Pancreas (tissue), 10 donors: ENCODE data around the gene ERBB4. TPM values are rescaled to one million over a fixed set of nuclear protein-coding genes. Genes with fewer than 3 reads are reported as not detected.

Source experiments
- ATAC-seq, 4 donors: fragments of 200-7000 bp; cut with Tn5 transposase; one replicate each; pipeline versions ENCODE4 v1.8.0 to v1.9.1; 2020; ENCODE audit warnings: mild to moderate bottlenecking in 4 of 4, moderate library complexity in 4 of 4
- DNase-seq, 6 donors: peaks; one replicate each; pipeline ENCODE4 v3.0.0-alpha.2; 2020
- FAIRE-seq: peaks from 2 replicates; lab custom pipeline; 2012; peaks lifted over from hg19 to GRCh38; lab: Jason Lieb, UNC
- H3K27ac ChIP-seq, 4 donors: fragments of 200-600 bp; sonication (generic); 1 replicate in 3 of 4; 2 replicates in 1 of 4; pipeline versions ENCODE4 v1.5.0 to v1.8.0; 2020
- H3K27me3 ChIP-seq, 4 donors: fragments of 200-600 bp; one replicate each; pipeline ENCODE4 v1.8.0; 2021
- H3K36me3 ChIP-seq, 3 donors: fragments of 200-600 bp; sonication (generic) in 1 of 3; one replicate each; pipeline versions ENCODE4 v1.5.0 to v1.8.0; 2020 to 2021
- H3K4me1 ChIP-seq, 3 donors: fragments of 200-600 bp; one replicate each; pipeline ENCODE4 v1.8.0; 2021
- H3K4me3 ChIP-seq, 4 donors: fragments of 200-600 bp; sonication (generic) in 2 of 4; one replicate each; pipeline versions ENCODE4 v1.5.0 to v1.8.0; 2020 to 2021
- H3K9me3 ChIP-seq, 4 donors: fragments of 200-600 bp; one replicate each; pipeline ENCODE4 v1.8.0; 2021
- WGBS, 2 donors: extraction: QIAGEN DNeasy Blood & Tissue Kit; methylation state at CpG; one replicate each; pipeline ENCODE4 v1.1.7; 2013; 5-methylcytosine and 5-hydroxymethylcytosine counted together
- intact Hi-C, 3 donors: fragments of 100-400 bp; cut with DNase I; formaldehyde crosslinking; loops; one replicate each; pipeline versions ENCODE4 v1.11.1 to v1.14.2; 2022
- polyA plus RNA-seq, 2 donors: library from polyadenylated mRNA; stranded (reverse); fragments of 200-250 nt; gene quantifications; one replicate each; pipeline ENCODE4 v1.2.3, GENCODE V29; 2013
- total RNA-seq, 6 donors: library from RNA; stranded (reverse); fragmentation: NEBNext Ultra II Directional in 4 of 6; extraction: Animal tissue kit (Norgen Biotek cat#: 25700) in 4 of 6; gene quantifications; one replicate each; pipeline versions ENCODE4 v1.2.1 to v1.2.4, GENCODE V29; 2021 to 2023
- TF ChIP-seq, protein P1 (sequence below), 4 donors: fragments of 200-600 bp; sonication (generic) in 3 of 4; IDR thresholded peaks; one replicate each; pipeline versions ENCODE4 v1.5.0 to v1.8.0; 2021; ENCODE audit warnings: antibody characterized with exemption in 4 of 4
- donor health status: healthy with polysubstance abuse.
- donor health status: DM: no; HTN: no; CAD: no; lungs with moderate emphysema.
- donor health status: DM: no; HTN: no; CAD: no.
- donor health status: control.
- donor health status: control.
- donor health status: Bipolar disorder and iron deficiency.
- donor health status: DM: yes; HTN: yes; CAD: no.
- donor health status: DM: no; HTN: no; CAD: no.
- donor health status: DM: no; HTN: no; CAD: no.
- donor health status: DM: yes; HTN: yes; CAD: no.

The ERBB4 gene
- total and polyA plus RNA-seq, 8 donors = 0.30 to 5.0 (median 3.3) TPM

DNA sequence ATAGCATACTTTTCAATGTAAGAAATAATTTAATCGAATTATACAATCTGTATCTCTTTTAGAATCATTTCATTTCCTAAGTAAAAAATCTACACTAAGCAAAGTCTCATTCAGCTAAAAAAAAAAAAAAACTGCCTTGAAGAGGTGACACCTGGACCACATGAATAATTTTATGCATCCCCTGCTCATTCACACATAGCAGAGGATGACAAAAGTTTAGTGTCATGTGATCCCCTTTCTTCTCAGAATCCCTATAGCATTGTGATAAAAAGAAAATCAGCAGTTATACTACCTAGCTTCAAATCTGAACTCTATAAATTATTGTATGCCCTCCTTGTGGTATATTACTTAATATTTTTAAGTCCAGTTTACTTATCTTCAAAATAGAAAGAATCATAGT is 603.8 kb downstream of the ERBB4 start:
- FAIRE-seq (no peak), DNase-seq (no peak), ATAC-seq (no peak)
- intact Hi-C loops = no loop called here
- no peaks in the 10 kb centered on the region for H3K27me3 ChIP-seq
- TF ChIP-seq, protein P1, sequence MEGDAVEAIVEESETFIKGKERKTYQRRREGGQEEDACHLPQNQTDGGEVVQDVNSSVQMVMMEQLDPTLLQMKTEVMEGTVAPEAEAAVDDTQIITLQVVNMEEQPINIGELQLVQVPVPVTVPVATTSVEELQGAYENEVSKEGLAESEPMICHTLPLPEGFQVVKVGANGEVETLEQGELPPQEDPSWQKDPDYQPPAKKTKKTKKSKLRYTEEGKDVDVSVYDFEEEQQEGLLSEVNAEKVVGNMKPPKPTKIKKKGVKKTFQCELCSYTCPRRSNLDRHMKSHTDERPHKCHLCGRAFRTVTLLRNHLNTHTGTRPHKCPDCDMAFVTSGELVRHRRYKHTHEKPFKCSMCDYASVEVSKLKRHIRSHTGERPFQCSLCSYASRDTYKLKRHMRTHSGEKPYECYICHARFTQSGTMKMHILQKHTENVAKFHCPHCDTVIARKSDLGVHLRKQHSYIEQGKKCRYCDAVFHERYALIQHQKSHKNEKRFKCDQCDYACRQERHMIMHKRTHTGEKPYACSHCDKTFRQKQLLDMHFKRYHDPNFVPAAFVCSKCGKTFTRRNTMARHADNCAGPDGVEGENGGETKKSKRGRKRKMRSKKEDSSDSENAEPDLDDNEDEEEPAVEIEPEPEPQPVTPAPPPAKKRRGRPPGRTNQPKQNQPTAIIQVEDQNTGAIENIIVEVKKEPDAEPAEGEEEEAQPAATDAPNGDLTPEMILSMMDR (IDR thresholded peaks at IDR 0.05) = no peak
- H3K27ac ChIP-seq = no peak overlapping the region
- 64 to 80% methylated on average over 1 of the region's 1 CpG for WGBS, 2 donors
- H3K36me3 ChIP-seq = no peaks in the 10 kb centered on the region
- no peak overlapping the region for H3K4me3 ChIP-seq
- no peaks in the 10 kb centered on the region for H3K4me1 ChIP-seq
- H3K9me3 ChIP-seq = no peaks in the 10 kb centered on the region

DNA sequence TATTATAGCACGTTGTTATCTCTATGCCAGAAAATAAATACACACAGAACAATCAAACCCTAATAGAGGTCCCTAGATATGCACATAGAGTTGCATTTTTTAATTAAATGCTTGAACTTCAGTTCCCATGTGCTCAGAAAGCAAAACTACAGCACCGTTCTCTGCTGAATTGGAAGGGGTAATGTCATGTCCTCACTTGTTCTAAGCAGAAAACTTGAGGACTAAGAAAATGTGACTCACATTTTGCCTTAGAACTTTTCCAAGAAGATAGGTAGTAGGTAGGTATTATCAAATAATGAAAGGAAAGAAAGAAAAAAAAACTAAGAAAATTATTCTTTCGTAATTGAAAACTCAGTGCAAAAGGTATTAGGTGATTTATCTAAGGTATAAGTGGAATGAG is 607.3 kb downstream of the ERBB4 start:
- intact Hi-C loops = no loop called here
- Histone ChIP-seq H3K27ac (no peak overlapping the region), H3K4me3 (no peak overlapping the region), H3K27me3 (no peaks in the 10 kb centered on the region), H3K4me1 (no peaks in the 10 kb centered on the region), H3K36me3 (no peaks in the 10 kb centered on the region), H3K9me3 (no peaks in the 10 kb centered on the region)
- FAIRE-seq (no peak), DNase-seq (no peak), ATAC-seq (no peak)
- TF ChIP-seq, protein P1 (IDR thresholded peaks at IDR 0.05) = no peak
- WGBS, 2 donors = 34 to 36% methylated on average over 3 of the region's 3 CpGs

DNA sequence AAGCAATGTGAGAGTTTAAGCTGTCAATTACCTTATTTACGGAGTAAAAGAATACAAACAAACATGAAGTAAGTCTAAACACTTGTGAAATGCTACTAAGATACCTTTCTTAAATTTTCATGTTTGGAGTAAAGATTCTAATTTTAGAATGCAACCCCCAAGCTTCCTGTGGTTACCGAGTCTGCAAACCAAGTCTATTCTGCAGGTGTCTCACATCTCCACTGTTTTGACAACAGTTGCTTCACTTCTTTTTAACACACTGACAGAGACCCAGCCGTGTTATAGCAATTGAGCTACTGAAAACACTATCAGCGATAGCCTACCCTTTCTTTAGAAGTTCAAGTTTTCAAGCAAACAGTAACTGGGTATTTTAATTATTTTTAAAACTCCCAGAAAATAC is 608.3 kb downstream of the ERBB4 start:
- Histone ChIP-seq H3K27ac (no peak overlapping the region), H3K36me3 (no peaks in the 10 kb centered on the region), H3K4me3 (no peak overlapping the region), H3K27me3 (no peaks in the 10 kb centered on the region), H3K4me1 (no peaks in the 10 kb centered on the region), H3K9me3 (no peaks in the 10 kb centered on the region)
- WGBS, 2 donors = 51 to 63% methylated on average over 4 of the region's 4 CpGs
- FAIRE-seq (no peak), ATAC-seq (no peak), DNase-seq (no peak)
- intact Hi-C loops = no loop called here
- TF ChIP-seq, protein P1 (IDR thresholded peaks at IDR 0.05) = no peak

DNA sequence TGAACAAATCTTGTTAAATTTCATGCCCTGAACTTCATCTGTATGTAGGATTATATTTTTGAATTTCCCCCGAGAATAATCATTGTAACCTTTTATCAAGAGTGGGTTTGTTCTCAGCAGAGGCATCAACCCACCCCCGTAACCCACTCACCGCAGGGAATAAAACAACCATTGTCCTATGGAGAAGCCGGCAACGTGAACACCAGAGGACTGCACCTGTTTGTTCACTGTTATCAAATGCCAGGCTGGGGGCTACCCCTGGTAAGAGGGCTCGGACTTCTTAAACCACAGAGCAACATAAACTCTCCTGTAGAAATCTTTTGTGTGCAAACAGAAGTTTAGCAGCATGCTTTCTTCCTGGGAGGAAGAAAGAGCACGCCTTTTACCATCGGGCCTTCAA is 610.4 kb downstream of the ERBB4 start:
- Histone ChIP-seq H3K9me3 (no peaks in the 10 kb centered on the region), H3K36me3 (no peaks in the 10 kb centered on the region), H3K27me3 (no peaks in the 10 kb centered on the region), H3K27ac (no peak overlapping the region), H3K4me1 (no peaks in the 10 kb centered on the region), H3K4me3 (no peak overlapping the region)
- no peak for DNase-seq
- no peak for FAIRE-seq
- WGBS, 2 donors = 60 to 65% methylated on average over 8 of the region's 8 CpGs
- intact Hi-C loops = no loop called here
- TF ChIP-seq, protein P1 (IDR thresholded peaks at IDR 0.05) = no peak
- ATAC-seq = no peak

DNA sequence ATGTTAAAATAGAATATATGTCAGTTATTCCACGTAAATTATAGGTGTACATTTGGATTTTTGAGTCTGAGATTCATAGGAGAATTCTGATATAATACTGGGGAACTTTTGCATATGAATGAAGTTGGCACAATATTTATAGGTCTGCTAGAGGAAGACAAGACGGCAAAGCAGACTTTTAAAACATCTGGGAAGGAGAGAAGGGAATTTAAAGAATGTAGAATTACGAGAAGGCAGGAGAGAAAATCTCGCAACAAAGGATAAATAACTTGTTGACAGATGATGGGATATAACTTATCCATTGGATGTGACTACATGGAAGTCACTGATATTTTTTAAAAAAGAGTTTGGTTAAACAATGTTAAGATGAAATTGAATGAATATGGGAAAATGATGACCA is 615.6 kb downstream of the ERBB4 start:
- FAIRE-seq = no peak
- no peaks in the 10 kb centered on the region for H3K36me3 ChIP-seq
- 71 to 75% methylated on average over 4 of the region's 4 CpGs for WGBS, 2 donors

More for the DNA sequence above, 615.6 kb downstream of the ERBB4 start:
- Histone ChIP-seq H3K4me3 (no peak overlapping the region), H3K27me3 (no peaks in the 10 kb centered on the region), H3K9me3 (no peaks in the 10 kb centered on the region), H3K27ac (no peak overlapping the region), H3K4me1 (no peaks in the 10 kb centered on the region)
- TF ChIP-seq, protein P1 (IDR thresholded peaks at IDR 0.05) = no peak
- intact Hi-C loops = no loop called here
- DNase-seq (no peak), ATAC-seq (no peak)
